ENCODE results near the gene IFNG-AS1.

The IFNG-AS1 gene

DNA sequence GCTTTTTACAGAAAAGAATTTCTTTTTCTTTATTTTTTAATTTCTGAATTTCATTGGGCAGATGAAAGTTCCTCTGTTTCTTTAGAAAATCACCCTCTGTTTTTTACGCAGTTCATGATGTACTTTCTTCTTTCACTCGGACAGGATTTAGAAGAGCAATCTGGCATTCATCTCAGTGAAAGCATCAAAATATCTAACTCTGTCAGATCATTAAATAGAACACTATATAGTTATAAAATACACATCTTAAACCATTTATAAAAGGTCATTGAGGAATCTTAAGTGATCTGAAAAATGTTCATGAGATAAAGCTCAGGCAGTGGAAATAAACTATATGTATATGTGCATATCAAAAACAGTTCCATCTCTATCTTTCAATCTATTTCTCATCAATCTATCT, 3.9 kb downstream of the IFNG-AS1 start:
- Histone ChIP-seq H3K9me3 (ENCODE audit: severe bottlenecking) (no peaks in the 10 kb centered on the region), H3K27ac (no peak overlapping the region), H3K36me3 (no peaks in the 10 kb centered on the region), H3K27me3 (ENCODE audit: insufficient read depth, low read depth, severe bottlenecking) (no peaks in the 10 kb centered on the region), H3K4me3 (ENCODE audit: low read depth, low read length) (no peak overlapping the region)
- TF ChIP-seq, protein P1, sequence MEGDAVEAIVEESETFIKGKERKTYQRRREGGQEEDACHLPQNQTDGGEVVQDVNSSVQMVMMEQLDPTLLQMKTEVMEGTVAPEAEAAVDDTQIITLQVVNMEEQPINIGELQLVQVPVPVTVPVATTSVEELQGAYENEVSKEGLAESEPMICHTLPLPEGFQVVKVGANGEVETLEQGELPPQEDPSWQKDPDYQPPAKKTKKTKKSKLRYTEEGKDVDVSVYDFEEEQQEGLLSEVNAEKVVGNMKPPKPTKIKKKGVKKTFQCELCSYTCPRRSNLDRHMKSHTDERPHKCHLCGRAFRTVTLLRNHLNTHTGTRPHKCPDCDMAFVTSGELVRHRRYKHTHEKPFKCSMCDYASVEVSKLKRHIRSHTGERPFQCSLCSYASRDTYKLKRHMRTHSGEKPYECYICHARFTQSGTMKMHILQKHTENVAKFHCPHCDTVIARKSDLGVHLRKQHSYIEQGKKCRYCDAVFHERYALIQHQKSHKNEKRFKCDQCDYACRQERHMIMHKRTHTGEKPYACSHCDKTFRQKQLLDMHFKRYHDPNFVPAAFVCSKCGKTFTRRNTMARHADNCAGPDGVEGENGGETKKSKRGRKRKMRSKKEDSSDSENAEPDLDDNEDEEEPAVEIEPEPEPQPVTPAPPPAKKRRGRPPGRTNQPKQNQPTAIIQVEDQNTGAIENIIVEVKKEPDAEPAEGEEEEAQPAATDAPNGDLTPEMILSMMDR (IDR thresholded peaks at IDR 0.05; ENCODE audit: low read depth, low read length): no peak
- DNase-seq: no peak

DNA sequence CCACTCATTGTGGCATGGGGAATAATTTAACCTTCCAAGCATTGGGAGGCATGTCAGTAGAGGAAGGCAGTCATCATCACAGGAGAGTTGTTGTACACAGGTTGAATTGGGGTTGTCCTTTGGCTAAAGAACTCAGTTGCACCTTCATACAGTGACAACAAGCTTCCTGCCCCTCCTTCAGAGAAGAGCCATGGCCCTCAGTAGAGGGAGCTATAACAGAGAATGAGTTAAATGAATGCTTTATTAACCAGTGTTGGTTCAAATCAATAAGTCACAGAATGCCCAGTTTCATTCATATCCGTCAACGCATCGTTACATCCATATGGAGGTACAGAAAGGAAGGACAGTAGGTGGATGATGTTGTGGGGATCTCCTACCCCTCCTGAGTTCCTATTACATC, 4.8 kb downstream of the IFNG-AS1 start:
- DNase-seq: no peak

DNA sequence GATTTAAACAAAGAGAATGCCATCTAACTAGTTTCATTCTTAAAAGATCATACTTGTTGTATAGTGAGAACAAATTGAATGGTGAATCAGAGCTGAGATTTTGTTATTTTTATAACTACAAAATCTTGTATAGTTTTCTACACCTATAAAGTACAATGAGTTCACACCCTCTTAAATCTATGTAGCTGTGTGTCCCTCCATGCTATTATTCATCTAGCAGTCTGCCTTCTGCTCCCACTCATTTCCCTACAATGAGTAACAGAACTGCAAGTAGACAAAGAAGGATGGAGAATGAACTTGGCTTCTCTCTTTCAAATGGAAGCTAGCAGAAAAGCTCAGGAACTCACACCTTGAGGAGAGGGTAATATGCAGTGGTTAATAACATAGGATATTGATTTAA, 7.1 kb downstream of the IFNG-AS1 start:
- Histone ChIP-seq H3K4me3 (ENCODE audit: low read depth, low read length) (no peak overlapping the region), H3K27ac (no peak overlapping the region), H3K9me3 (ENCODE audit: severe bottlenecking) (no peaks in the 10 kb centered on the region), H3K36me3 (no peaks in the 10 kb centered on the region), H3K27me3 (ENCODE audit: insufficient read depth, low read depth, severe bottlenecking) (no peaks in the 10 kb centered on the region)
- TF ChIP-seq, protein P1 (IDR thresholded peaks at IDR 0.05; ENCODE audit: low read depth, low read length): no peak
- no peak for DNase-seq

More for the DNA sequence above, 4.8 kb downstream of the IFNG-AS1 start:
- Histone ChIP-seq H3K36me3 (no peaks in the 10 kb centered on the region), H3K4me3 (ENCODE audit: low read depth, low read length) (no peak overlapping the region), H3K9me3 (ENCODE audit: severe bottlenecking) (no peaks in the 10 kb centered on the region), H3K27ac (no peak overlapping the region), H3K27me3 (ENCODE audit: insufficient read depth, low read depth, severe bottlenecking) (no peaks in the 10 kb centered on the region)
- TF ChIP-seq, protein P1 (IDR thresholded peaks at IDR 0.05; ENCODE audit: low read depth, low read length): peak; percentile 18; the same call in 1 of the 2 replicates

GRCh38 chr12:67998379-67998778, 9.1 kb downstream of the IFNG-AS1 start:
- Histone ChIP-seq H3K27ac (no peak overlapping the region), H3K9me3 (ENCODE audit: severe bottlenecking) (no peaks in the 10 kb centered on the region), H3K36me3 (no peaks in the 10 kb centered on the region), H3K4me3 (ENCODE audit: low read depth, low read length) (no peak overlapping the region), H3K27me3 (ENCODE audit: insufficient read depth, low read depth, severe bottlenecking) (no peaks in the 10 kb centered on the region)
- TF ChIP-seq, protein P1 (IDR thresholded peaks at IDR 0.05; ENCODE audit: low read depth, low read length): no peak
- no peak for DNase-seq

GRCh38 chr12:67999244-67999643, 10.0 kb downstream of the IFNG-AS1 start:
- Histone ChIP-seq H3K27ac (no peak overlapping the region), H3K36me3 (no peaks in the 10 kb centered on the region), H3K27me3 (ENCODE audit: insufficient read depth, low read depth, severe bottlenecking) (no peaks in the 10 kb centered on the region), H3K9me3 (ENCODE audit: severe bottlenecking) (no peaks in the 10 kb centered on the region), H3K4me3 (ENCODE audit: low read depth, low read length) (no peak overlapping the region)
- TF ChIP-seq, protein P1 (IDR thresholded peaks at IDR 0.05; ENCODE audit: low read depth, low read length): no peak
- DNase-seq: no peak
